PC-9 (cell line): ENCODE data around the gene ODAD4.

Source experiments
- CTCF ChIP-seq: fragments of 200-600 bp; sonication (generic); conservative IDR thresholded peaks from 2 replicates; pipeline ENCODE4 v1.6.1; 2017; ENCODE audit warnings: mixed run types, antibody characterized with exemption, mild to moderate bottlenecking, moderate library complexity
- EZH2 ChIP-seq: fragments of 200-600 bp; sonication (generic); IDR thresholded peaks from 2 replicates; pipeline ENCODE4 v1.8.0; 2017; ENCODE audit warnings: antibody characterized with exemption, low read depth

- no peak for TF ChIP-seq CTCF
- TF ChIP-seq EZH2: no peak
Observed at GRCh38 chr17:41915020-41915419, 15.4 kb upstream of the ODAD4 start.
